ENCODE data around the gene FANCG.

The FANCG gene

GRCh38 chr9:35076848-35077247 lies 2.9 kb downstream of the FANCG start:
- no peak for TF ChIP-seq CTCF (IDR thresholded peaks at IDR 0.05; ENCODE audit: extremely low read depth, missing control alignments)
- no peak for DNase-seq (ENCODE audit: low spot score)

GRCh38 chr9:35075358-35075757 lies 4.4 kb downstream of the FANCG start:
- no peak for DNase-seq (ENCODE audit: low spot score)
- TF ChIP-seq CTCF (IDR thresholded peaks at IDR 0.05; ENCODE audit: extremely low read depth, missing control alignments) = no peak

GRCh38 chr9:35074791-35075190 lies 5.0 kb downstream of the FANCG start:
- no peak for DNase-seq (ENCODE audit: low spot score)
- TF ChIP-seq CTCF (IDR thresholded peaks at IDR 0.05; ENCODE audit: extremely low read depth, missing control alignments) = no peak

GRCh38 chr9:35074141-35074540 lies 5.6 kb downstream of the FANCG start:
- DNase-seq (ENCODE audit: low spot score) = no peak
- TF ChIP-seq CTCF (IDR thresholded peaks at IDR 0.05; ENCODE audit: extremely low read depth, missing control alignments) = no peak

GRCh38 chr9:35073279-35073612 lies 6.5 kb downstream of the FANCG start:
- DNase-seq (ENCODE audit: low spot score) = no peak
- no peak for TF ChIP-seq CTCF (IDR thresholded peaks at IDR 0.05; ENCODE audit: extremely low read depth, missing control alignments)

- no peak for TF ChIP-seq CTCF (IDR thresholded peaks at IDR 0.05; ENCODE audit: extremely low read depth, missing control alignments)
- peak; percentile 99 for DNase-seq (ENCODE audit: low spot score)
Observed at GRCh38 chr9:35072461-35073278, 7.1 kb downstream of the FANCG start, which contains the start of gene VCP. VCP (minus strand) TSS chr9:35072625; CDS start chr9:35072353, 272 bp downstream.

GRCh38 chr9:35071814-35072460 lies 7.8 kb downstream of the FANCG start:
- peak; percentile 10 for TF ChIP-seq CTCF (IDR thresholded peaks at IDR 0.05; ENCODE audit: extremely low read depth, missing control alignments)

More at GRCh38 chr9:35071814-35072460, 7.8 kb downstream of the FANCG start:
- DNase-seq (ENCODE audit: low spot score) = peak; percentile 91
